ENCODE results near the gene PKDREJ.

DNA sequence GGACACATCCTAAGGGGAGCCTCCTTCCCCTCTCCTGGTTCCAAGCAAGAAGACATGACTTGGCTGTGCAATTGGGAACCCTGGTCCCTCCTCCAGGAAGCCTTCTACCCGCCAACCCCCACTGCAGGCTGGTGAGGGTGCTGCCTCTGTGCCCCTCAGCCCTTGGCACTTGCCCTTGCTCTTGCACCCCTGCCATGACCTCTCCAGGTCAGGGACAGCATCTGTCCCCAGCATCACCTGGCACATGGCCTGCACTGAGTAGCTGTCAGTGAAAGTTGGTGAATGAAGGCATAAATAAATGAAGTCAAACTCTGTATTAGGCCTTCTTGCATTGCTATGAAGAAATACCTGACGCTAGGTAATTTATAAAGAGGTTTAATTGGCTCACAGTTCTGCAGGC lies 31.6 kb upstream of the PKDREJ start:
- TF ChIP-seq, protein P1, sequence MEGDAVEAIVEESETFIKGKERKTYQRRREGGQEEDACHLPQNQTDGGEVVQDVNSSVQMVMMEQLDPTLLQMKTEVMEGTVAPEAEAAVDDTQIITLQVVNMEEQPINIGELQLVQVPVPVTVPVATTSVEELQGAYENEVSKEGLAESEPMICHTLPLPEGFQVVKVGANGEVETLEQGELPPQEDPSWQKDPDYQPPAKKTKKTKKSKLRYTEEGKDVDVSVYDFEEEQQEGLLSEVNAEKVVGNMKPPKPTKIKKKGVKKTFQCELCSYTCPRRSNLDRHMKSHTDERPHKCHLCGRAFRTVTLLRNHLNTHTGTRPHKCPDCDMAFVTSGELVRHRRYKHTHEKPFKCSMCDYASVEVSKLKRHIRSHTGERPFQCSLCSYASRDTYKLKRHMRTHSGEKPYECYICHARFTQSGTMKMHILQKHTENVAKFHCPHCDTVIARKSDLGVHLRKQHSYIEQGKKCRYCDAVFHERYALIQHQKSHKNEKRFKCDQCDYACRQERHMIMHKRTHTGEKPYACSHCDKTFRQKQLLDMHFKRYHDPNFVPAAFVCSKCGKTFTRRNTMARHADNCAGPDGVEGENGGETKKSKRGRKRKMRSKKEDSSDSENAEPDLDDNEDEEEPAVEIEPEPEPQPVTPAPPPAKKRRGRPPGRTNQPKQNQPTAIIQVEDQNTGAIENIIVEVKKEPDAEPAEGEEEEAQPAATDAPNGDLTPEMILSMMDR (IDR thresholded peaks at IDR 0.05) = no peak
- TF ChIP-seq POLR2A (IDR thresholded peaks at IDR 0.05) = no peak
- TF ChIP-seq POLR2AphosphoS5 (IDR thresholded peaks at IDR 0.05) = no peak
- no peak for TF ChIP-seq EP300 (IDR thresholded peaks at IDR 0.05)
